Activated CD4-positive, alpha-beta T cell treated with anti-CD3 and anti-CD28 coated beads for 48 hours (primary cell): ENCODE data around the gene GP1BA.
"Not testable (repeated sequence)": the region's sequence is repeated elsewhere in the genome, so short reads cannot be mapped to it uniquely, and the experiment has no call there.

Experiments used
- DNase-seq: peaks from one replicate; pipeline ENCODE4 v3.0.0-alpha.2; 2020

GP1BA gene

DNA sequence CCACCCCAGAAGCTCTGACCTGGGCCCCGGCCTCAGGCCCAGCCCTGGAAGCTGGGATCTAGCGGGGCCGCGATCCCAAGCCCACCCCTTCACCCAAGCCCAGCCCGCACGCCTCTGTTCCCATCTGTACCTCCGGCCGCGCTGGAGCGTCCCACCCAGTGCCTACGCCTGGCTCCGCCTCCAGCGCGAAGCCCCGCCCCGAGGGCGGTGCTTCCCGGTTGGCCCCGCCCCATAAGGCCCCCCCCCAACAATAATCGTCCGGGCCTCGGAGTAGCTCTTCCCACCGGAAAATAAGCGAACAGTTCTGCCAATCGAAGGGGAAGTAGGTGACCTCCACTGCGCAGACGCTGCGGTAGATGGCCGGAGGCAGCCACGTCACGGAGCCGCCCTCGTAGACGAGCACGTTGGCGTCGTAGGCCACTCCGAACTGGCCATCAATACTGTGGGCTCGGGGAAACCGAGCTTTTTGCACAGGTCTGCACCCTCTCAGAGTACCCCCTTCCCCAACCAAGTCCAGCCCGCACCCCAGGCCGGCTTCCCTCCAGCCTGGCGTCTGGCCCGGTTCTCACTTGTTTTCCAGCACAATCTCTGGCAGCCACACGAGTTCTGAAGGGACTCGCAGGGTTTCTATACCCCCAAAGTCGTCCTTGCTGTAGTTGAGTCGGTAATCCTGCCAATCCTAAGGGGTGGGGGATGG, 30.3 kb upstream of the GP1BA start:
- DNase-seq: no peak

DNA sequence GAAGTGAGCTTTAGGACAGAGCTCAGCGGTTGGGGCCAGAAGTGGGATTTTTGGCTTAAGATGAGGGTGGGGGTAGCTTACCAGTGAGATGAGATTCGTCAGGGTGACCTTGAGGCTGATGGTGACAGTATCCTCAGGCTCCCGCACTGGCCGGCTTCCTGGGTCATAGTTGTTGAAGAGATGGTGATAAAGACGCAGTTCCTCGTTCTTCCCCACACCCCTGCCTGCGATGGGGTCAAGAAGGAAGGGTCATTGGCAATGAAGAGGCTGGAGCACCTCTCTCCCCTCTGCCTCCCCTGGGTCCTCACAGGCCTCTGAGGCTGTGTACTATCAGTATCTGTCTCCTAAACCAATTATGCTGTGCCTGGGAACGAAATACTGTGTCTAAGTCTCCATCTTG, 29.5 kb upstream of the GP1BA start:
- DNase-seq: no peak

DNA sequence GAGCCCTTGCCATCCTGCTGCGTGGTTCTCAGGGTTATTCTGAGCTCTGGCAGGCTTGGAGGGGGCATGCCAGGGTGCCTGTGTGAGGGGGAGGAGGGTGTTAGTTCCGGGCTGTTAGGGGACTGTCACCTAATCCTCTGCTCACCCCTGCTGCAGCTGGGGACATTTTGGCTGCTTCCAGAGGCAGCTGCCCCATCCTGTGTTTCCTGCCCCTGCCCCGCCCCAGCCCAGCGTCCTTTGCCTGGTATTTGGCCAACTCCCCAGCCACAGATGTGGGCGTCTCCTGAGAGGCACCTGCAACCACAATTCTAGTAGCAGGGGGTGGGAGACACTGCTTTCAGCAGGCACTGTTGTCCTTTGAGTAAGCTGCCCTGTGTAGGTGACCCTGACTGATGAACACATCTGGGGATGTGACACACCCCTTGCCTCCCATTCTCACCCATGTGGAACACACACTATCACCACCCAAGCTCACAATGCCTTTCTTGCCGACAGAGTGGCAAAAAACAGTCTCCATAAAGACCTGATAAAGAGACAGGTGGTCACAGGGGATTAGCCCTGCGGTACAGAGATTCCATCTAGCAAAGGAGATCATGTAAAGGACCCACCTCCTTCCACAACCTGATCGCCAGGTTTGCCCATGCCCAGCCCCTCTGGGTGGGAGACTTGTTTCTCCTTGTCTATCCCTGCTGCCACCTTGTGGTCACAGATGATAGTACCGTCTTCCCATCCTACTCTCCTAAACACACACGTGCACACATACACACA, 28.8 kb upstream of the GP1BA start, which contains the start of gene CHRNE:
Gene CHRNE, minus strand, starts transcription at position 48 of the 768 bp plus-strand sequence. Its CDS starts 35 bp downstream, at position 13.
- DNase-seq: peak; percentile 88

DNA sequence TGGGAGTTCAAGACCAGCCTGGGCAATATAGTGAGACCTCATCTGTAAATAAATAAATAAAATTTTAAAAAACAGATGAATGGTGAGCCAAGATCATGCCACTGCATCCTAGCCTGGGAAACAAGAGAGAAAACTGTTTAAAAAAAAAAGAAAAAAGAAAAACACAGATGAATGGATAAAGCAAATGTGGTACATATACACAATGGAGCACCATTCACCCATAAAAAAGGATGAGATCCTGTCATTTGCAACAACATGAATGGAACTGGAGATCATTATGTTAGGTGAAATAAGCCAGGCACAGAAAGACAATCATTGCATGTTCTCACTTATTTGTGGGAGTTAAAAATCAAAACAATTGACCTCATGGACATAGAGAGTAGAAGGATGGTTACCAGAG, 25.4 kb upstream of the GP1BA start:
- DNase-seq: not testable (repeated sequence)

DNA sequence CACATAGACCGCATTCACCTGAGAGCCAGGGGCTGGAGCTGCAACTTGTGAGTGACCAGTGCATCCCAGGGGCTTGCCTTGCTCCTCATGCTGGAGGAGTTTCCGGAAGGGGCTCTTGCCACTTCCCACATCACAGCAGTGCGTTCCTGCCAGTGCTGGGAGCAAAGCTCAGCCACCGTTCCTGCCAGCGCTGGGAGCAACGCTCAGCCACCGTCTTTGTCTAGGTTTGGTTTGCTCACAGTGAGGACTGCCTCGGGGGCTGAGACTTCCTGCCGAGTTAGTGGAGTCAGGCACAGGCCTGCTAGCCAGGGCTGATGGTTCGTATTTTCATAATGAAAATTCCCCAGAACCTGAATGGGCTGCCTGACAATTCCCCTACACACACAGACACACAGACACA, 23.8 kb upstream of the GP1BA start:
- peak; percentile 39 for DNase-seq

DNA sequence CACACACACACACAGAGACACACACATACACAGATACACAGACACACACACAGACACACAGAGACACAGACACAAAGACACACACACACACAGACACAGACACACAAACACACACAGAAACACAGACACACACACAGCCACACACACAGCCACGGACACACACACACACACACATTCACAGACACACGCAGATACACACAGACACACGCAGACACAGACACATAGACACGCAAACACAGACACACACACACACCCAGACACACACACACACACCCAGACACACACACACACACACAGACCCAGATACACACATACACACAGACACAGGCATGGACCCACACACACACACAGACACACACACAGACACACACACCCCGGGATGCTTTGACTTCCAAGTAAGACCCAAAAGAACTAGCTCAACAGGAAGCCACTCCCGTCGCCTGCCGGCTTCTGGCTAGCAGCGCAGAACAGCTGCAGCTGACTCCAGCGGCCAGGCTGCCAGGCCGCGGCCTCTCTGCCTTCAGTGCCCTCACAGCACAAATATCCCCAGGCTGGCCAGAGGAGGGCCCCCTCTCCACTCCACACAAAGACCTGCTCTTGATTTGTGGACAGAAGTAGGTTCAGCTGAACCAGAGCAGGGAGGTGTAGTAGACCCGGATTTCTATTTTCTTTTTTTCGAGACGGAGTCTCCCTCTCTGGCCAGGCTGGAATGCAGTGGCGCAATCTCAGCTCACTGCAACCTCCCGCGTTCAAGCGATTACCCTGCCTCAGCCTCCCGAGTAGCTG, 23.2 kb upstream of the GP1BA start:
- DNase-seq: peak; percentile 84

DNA sequence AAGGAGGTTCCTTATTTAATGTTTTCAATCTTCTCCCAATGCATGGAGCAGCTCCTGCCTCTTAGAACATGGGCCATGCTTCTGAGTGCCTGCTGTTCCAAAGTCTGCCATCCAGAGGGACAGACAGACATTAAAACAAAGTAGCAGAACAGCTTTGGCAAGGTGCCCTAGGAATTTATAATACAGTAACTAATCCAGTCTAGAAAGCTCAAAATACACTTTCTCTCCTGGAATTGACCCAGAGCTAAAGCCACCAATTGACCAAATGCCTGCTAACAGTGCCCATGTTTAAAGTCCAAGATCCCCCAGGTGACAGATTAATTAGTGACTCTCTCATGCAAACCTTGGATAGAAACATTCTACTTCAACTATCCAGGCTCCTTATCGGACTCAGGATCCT, 18.1 kb upstream of the GP1BA start:
- no peak for DNase-seq

DNA sequence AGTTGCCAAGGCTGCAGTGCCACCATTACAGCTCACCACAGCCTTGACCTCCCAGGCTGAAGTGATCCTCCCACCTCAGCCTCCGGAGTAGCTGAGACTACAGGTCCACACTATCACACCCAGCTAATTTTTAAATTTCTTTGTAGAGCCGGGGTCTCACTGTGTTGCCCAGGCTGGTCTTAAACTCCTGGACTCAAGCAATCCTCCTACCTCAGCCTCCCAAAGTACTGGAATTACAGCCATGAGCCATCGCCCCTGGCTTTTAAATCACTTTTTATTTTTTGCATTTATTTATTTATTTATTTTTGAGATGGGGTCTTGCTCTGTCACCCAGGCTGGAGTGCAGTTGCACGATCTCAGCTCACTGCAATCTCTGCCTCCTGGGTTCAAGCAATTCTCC, 17.5 kb upstream of the GP1BA start:
- DNase-seq: not testable (repeated sequence)

DNA sequence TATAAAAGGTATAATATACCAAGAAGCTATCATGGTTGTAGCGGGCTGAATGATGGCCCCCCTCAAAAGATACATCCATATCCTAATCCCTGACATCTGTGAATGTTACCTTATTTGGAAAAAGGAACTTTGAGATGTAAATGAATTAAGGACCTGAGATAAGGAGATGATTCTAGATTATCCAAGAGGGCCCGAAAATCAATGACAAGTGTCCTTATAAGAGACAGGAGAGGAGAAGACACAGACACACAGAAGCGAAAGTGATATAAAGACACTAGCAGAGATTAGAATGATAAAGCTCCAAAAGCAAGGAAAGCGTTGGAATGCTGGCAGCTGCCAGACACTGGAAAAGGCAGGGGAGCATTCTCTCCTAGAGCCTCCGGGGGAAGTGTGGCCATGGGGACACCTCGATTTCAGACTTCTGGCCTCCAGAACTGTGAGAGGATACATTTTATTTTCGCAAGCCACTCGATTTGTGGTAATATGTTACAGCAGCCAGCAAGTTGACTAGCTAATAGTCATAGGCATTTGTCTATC, 12.5 kb upstream of the GP1BA start:
- DNase-seq: no peak

DNA sequence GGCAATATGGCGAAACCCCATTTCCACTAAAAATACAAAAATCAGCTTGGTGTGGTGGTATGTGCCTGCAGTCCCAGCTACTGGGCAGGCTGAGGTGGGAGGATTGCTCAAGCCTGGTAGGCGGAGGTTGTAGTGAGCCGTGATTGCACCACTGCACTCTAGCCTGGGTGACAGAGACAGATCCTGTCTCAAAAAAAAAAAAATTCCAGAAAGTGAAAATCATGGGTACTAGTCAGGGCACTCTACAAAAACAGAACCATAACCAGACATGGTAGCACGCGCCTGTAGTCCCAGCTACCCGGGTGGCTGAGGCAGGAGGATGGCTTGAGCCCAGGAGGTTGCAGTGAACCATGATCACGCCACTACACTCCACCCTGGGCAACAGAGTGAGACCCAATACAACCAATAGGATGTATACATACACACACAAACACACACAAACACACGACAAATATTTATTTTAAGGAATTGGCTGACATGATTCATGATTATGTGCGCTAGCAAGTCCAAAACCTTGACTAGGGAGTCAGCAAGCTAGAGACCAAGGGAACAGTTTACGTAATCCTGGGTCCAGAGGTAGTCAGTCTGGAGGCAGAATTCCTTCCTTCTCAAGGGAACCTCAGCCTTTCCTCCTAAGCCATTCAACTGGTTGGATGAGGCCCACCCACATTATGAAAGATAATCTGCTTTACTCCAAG, 11.6 kb upstream of the GP1BA start:
- no peak for DNase-seq

DNA sequence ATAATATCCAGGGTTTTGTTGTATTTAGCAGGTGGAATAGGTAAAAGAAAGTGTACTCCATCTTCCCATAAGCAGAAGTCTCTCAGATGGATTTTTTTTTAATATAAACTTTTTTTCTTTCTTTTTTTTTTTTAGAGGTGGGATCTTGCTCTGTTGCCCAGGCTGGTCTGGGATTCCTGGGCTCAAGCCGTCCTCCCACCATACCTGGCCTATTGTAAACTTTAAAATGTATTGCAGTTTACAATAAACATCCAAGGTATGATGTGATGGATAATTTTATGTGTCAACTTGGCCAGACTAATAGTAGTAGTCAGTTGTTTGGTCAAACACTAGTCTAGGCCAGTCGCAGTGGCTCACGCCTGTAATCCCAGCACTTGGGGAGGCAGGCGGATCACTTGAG, 10.8 kb upstream of the GP1BA start:
- no peak for DNase-seq

DNA sequence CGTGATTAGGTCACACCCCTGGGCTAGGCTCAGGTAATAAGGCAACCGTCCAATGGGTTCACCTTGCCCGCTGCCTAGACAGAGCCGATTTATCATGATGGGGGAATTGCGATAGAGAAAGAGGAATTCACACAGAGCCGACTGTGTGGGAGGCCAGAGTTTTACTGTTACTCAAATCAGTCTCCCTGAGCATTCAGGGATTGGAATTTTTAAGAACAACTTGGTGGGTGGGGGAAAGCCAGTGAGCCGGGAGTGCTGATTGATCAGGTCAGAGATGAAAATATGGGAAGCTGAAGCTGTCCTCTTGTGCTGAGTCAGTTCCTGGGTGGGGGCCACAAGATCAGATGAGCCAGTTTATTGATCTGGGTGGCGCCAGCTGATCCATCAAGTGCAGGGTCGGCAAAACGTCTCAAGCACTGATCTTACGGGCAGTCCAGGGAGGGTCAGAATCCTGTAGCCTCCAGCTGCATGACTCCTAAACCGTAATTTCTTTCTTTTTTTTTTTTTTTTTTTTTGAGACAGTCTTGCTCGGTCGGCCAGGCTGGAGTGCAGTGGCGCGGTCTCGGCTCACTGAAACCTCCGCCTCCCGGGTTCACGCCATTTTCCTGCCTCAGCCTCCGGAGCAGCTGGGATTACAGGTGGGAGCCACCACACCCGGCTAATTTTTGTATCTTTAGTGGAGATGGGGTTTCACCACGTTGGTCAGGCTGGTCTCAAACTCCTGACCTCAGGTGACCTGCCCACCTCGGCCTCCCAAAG, 5.3 kb upstream of the GP1BA start:
- not testable (repeated sequence) for DNase-seq

DNA sequence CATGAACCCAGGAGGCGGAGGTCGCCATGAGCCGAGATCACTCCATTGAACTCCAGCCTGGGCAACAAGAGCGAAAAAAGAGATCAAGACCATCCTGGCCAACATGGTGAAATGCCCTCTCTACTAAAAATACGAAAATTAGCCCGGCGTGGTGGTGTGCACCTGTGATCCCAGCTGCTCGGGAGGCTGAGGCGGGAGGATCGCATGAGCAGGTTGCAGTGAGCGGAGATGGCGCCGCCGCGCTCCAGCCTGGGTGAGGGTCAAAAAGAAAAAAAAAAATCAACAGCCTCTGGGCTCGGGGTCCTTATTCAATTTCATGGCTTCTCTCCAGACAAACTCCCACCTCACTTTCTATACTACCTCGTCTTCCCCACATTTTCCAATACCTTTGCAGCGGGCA, 3.2 kb upstream of the GP1BA start:
- DNase-seq: no peak

DNA sequence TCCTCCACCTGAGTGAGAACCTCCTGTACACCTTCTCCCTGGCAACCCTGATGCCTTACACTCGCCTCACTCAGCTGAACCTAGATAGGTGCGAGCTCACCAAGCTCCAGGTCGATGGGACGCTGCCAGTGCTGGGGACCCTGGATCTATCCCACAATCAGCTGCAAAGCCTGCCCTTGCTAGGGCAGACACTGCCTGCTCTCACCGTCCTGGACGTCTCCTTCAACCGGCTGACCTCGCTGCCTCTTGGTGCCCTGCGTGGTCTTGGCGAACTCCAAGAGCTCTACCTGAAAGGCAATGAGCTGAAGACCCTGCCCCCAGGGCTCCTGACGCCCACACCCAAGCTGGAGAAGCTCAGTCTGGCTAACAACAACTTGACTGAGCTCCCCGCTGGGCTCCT, 679 bp downstream of the GP1BA start:
- no peak for DNase-seq

DNA sequence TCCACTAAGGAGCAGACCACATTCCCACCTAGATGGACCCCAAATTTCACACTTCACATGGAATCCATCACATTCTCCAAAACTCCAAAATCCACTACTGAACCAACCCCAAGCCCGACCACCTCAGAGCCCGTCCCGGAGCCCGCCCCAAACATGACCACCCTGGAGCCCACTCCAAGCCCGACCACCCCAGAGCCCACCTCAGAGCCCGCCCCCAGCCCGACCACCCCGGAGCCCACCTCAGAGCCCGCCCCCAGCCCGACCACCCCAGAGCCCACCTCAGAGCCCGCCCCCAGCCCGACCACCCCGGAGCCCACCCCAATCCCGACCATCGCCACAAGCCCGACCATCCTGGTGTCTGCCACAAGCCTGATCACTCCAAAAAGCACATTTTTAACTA, 1.6 kb downstream of the GP1BA start:
- DNase-seq: no peak

DNA sequence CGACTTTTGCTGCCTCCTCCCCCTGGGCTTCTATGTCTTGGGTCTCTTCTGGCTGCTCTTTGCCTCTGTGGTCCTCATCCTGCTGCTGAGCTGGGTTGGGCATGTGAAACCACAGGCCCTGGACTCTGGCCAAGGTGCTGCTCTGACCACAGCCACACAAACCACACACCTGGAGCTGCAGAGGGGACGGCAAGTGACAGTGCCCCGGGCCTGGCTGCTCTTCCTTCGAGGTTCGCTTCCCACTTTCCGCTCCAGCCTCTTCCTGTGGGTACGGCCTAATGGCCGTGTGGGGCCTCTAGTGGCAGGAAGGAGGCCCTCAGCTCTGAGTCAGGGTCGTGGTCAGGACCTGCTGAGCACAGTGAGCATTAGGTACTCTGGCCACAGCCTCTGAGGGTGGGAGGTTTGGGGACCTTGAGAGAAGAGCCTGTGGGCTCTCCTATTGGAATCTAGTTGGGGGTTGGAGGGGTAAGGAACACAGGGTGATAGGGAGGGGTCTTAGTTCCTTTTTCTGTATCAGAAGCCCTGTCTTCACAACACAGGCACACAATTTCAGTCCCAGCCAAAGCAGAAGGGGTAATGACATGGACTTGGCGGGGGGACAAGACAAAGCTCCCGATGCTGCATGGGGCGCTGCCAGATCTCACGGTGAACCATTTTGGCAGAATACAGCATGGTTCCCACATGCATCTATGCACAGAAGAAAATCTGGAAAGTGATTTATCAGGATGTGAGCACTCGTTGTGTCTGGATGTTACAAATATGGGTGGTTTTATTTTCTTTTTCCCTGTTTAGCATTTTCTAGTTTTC, 2.3 kb downstream of the GP1BA start:
- no peak for DNase-seq

DNA sequence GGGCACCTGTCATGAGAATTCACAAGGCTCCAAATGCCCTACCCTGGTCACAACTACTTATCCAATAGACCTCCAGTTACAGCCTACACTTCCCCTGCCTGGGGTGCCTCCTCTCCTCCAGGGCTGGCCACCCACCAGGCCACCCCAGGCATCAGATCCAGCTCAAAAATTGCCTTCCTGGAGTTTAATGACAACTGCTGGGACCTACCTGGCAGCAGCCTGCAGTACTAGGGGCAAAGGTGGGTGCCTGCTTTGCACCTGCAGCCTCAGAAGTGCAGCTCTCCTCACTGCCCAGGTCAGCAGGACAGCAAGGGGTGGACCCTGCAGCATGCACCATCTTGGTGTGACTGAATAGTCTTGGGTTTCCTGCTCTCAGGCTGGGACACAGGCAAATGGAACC, 3.6 kb downstream of the GP1BA start:
- DNase-seq: no peak

DNA sequence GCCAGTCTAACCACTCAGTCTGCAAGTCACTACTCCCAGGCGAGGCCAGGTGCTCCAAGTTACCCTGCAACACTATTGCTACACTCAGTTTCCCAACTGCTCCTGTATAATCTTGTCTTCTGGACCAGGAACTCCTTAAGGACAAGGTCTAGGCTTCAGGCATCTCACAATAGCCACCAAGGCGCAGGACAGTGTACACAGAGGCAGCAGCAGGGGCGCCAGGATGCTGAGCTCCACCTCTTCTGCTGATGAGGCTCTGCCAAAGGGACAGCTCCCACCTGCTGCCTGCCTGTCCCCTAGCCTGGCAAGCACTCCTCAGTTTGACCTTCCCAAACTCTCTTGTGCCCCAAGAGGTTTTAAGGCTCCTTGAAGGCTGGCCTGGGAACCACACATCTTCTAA, 4.4 kb downstream of the GP1BA start:
- no peak for DNase-seq

DNA sequence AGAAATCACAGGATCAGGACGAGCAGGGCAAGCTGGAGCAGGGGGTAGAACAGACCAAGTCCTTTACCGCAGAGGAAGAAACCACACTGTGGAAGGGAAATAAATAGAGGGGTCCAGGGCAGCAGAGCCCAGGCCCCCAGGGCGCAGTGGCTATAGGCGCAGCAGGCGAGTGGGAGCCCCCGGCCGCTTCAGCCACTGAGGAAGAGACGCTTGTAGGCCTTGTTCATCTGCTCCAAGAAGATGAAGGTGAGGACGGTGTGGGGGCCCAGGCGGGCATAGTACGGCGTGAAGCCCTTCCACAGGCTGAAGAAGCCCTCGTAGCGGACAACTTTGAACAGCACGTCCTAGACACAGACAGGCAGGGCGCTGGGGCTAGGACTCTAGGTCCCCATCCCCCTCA, 5.5 kb downstream of the GP1BA start:
- no peak for DNase-seq

DNA sequence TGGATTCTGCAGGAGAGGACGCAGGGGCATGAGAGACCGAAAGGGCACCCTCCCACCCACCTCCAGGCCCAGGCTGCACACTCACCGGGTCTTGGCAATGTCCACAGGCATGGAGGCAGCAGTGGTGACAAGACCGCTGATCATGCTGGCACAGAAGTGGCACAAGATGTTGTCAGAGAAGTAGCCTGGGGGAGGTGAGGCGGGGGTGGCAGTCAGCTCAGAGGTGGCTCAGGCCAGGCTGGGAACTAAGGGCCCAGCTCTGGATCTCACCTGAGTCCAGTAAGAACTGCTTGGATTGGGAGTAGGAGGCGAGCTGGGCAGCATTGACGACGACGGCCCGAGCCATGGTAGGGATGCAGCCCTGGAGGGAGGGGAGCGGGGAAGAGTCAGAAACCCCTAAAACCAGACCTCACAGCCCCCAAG, 6.0 kb downstream of the GP1BA start:
- no peak for DNase-seq
